GM13977 (cell line): Measurements from ENCODE around the gene SUCLA2.
"Not testable (repeated sequence)": the region's sequence is repeated elsewhere in the genome, so short reads cannot be mapped to it uniquely, and the experiment has no call there.

Experiments used
- DNase-seq: peaks from one replicate; pipeline ENCODE4 v3.0.0; 2012; ENCODE audit warnings: low spot score
- CTCF ChIP-seq: IDR thresholded peaks from 2 replicates; pipeline ENCODE4 v1.5.1; 2012; ENCODE audit warnings: mild to moderate bottlenecking, control low read depth; ENCODE audit not compliant: insufficient read depth; ENCODE audit errors: extremely low read depth, missing control alignments
- in situ Hi-C: fragments of 300-500 bp; cut with MboI; formaldehyde crosslinking; loops from one replicate; pipeline ENCODE4 v1.12.0; 2022; ENCODE audit warnings: low sequenced_read_pairs, low pct_unique_long_range_greater_than_20kb, mixed read lengths, inconsistent platforms; ENCODE audit not compliant: unreplicated experiment

The SUCLA2 gene

GRCh38 chr13:48014359-48014758 is 13.3 kb upstream of the SUCLA2 start:
- in situ Hi-C loops: no loop called here
- DNase-seq: no peak
- no peak for TF ChIP-seq CTCF

GRCh38 chr13:48012668-48013067 is 11.6 kb upstream of the SUCLA2 start:
- in situ Hi-C loops: no loop called here
- TF ChIP-seq CTCF: no peak
- no peak for DNase-seq

GRCh38 chr13:48010698-48011097 is 9.6 kb upstream of the SUCLA2 start:
- no peak for TF ChIP-seq CTCF
- in situ Hi-C loops: no loop called here

GRCh38 chr13:48009284-48009683 is 8.2 kb upstream of the SUCLA2 start:
- no peak for DNase-seq
- no peak for TF ChIP-seq CTCF
- in situ Hi-C loops: no loop called here

More at GRCh38 chr13:48010698-48011097, 9.6 kb upstream of the SUCLA2 start:
- DNase-seq: no peak

- no peak for DNase-seq
- TF ChIP-seq CTCF: no peak
- in situ Hi-C loops: no loop called here
Observed at GRCh38 chr13:48006396-48006795, 5.3 kb upstream of the SUCLA2 start.

GRCh38 chr13:48004201-48004600 is 3.1 kb upstream of the SUCLA2 start:
- no peak for TF ChIP-seq CTCF
- in situ Hi-C loops: no loop called here
- no peak for DNase-seq

- DNase-seq, in situ Hi-C loops: not testable (repeated sequence)
Observed at GRCh38 chr13:48001999-48002398, 926 bp upstream of the SUCLA2 start.
